ENCODE measurements around the gene RCN2. TPM values are rescaled to one million over a fixed set of nuclear protein-coding genes. Genes with fewer than 3 reads are reported as not detected.

The RCN2 gene
- total and polyA plus RNA-seq, 2 donors: 31.6 to 51.7 TPM

DNA sequence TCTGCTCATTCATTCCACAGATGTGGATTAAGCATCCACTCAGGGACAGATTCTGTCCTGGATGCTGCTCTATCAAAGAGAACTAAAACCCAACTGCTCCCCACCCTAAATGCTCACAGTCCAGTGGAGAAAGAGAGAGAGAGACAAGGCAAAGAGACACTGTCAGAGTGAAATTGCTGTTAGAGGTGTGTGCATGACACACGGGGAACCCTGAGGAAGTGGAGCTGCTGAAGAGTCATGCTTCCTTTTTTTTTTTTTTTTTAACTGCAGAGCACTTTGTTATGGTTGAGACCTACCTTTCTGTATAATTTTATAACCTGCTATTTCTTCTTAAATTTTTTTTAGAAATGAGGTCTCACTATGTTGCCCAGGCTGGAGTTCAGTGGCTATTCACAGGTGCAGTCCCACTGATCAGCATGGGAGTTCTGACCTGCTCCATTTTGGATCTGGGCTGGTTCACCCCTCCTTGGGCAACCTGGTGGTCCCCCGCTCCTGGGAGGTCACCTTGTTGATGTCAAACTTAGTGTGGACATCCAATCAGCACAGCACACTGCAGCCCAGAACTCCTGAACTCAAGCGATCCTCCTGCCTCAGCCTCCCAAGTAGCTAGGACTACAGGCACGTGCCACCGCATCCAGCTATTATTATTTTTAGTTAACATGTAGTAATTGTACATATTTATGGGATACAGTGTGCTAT, 45.2 kb downstream of the RCN2 start:
- H3K27me3 ChIP-seq (ENCODE audit: control insufficient read depth in 2 of 2, insufficient read depth in 1 of 2, low read length in 1 of 2): no peaks in the 10 kb centered on the region
- H3K4me3 ChIP-seq (ENCODE audit: low read length in 2 of 2): no peak overlapping the region
- 82% methylated on average over 5 of the region's 5 CpGs for WGBS
- H3K27ac ChIP-seq (ENCODE audit: low read depth in 1 of 2, low read length in 1 of 2): peak overlapping the region in 1 of 2 donors; percentile 2
- H3K4me1 ChIP-seq (ENCODE audit: control insufficient read depth in 2 of 2, insufficient read depth in 2 of 2, low read length in 2 of 2): peaks cover 0 to 5% of the 10 kb centered on the region in 2 donors
- no peaks in the 10 kb centered on the region for H3K36me3 ChIP-seq (ENCODE audit: control insufficient read depth in 2 of 2, insufficient read depth in 2 of 2, low read length in 1 of 2)
- H3K9me3 ChIP-seq (ENCODE audit: control insufficient read depth in 2 of 2, insufficient read depth in 1 of 2, low read length in 1 of 2): peaks cover 0 to 4% of the 10 kb centered on the region in 2 donors
- no peak for DNase-seq (ENCODE audit: low read depth in 6 of 9, low spot score in 9 of 9)

DNA sequence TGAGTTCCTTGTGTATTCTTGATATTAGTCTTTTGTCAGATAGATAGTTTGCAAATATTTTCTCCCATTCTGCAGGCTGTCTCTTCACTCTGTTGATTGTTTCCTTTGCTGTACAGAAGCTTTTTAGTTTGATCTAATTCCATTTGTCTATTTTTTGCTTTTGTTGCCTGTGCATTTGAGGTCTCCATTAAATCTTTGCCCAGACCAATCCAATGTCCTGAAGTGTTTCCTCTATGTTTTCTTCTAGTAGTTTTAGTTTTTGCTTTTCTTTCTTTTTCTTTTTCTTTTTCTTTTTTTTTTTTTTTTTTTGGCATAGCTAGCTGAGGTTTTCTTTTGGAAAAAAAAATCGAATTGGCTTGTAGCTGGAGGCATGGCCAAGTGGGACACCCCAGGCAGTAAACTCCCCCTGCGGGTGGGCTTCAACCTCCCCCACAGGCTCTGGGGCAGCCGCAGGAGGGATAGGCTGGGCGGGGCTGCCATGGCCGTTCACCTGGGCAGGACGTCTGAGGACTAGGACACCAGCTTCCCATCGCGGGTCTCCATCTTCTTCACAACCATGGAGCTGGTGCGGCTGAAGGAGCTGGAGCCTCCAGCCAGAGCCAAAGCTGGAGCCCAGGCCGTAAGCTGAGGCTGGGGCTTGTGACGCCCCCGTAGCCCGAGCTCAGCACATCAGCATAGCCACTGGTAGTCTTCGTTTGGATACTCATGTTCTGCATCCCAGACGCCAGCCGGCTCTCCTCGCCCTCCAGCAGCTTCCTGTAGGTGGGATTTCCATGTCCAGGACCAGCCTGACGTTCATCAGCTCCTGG, 47.2 kb downstream of the RCN2 start:
- Histone ChIP-seq H3K4me3 (ENCODE audit: low read length in 2 of 2) (no peak overlapping the region), H3K9me3 (ENCODE audit: control insufficient read depth in 2 of 2, insufficient read depth in 1 of 2, low read length in 1 of 2) (peaks cover 0 to 4% of the 10 kb centered on the region in 2 donors), H3K27me3 (ENCODE audit: control insufficient read depth in 2 of 2, insufficient read depth in 1 of 2, low read length in 1 of 2) (no peaks in the 10 kb centered on the region), H3K27ac (ENCODE audit: low read depth in 1 of 2, low read length in 1 of 2) (no peak overlapping the region), H3K4me1 (ENCODE audit: control insufficient read depth in 2 of 2, insufficient read depth in 2 of 2, low read length in 2 of 2) (peaks cover 0 to 5% of the 10 kb centered on the region in 2 donors), H3K36me3 (ENCODE audit: control insufficient read depth in 2 of 2, insufficient read depth in 2 of 2, low read length in 1 of 2) (no peaks in the 10 kb centered on the region)
- no peak for DNase-seq (ENCODE audit: low read depth in 6 of 9, low spot score in 9 of 9)
- 97% methylated on average over 18 of the region's 18 CpGs for WGBS

DNA sequence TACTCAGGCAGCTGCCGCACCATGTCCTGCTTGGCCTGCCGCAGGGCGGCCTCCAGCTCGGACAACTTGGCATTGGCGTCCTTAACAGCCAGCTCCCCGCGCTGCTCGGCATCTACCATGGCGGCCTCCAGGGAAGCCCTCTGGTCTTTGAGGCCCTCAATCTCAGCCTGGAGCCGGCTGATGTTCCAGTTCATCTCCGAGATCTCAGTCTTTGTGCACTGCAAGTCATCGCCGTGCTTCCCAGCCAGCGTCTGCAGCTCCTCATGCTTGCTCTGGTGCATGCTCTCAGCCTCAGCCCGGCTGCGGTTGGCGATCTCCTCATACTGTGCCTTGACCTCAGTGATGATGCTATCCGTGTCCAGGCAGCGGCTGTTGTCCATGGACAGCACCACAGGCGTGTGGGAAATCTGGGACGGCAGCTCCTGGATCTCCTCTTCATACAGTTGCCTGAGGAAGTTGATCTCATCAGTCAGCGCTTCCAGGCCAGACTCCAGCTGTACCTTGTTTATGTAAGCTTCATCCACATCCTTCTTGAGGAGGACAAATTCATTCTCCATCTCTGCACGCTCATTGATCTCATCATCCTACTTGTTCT, 47.9 kb downstream of the RCN2 start:
- no peak overlapping the region for H3K27ac ChIP-seq (ENCODE audit: low read depth in 1 of 2, low read length in 1 of 2)
- H3K36me3 ChIP-seq (ENCODE audit: control insufficient read depth in 2 of 2, insufficient read depth in 2 of 2, low read length in 1 of 2): no peaks in the 10 kb centered on the region
- DNase-seq (ENCODE audit: low read depth in 6 of 9, low spot score in 9 of 9): no peak
- H3K4me3 ChIP-seq (ENCODE audit: low read length in 2 of 2): no peak overlapping the region
- H3K27me3 ChIP-seq (ENCODE audit: control insufficient read depth in 2 of 2, insufficient read depth in 1 of 2, low read length in 1 of 2): no peaks in the 10 kb centered on the region
- H3K9me3 ChIP-seq (ENCODE audit: control insufficient read depth in 2 of 2, insufficient read depth in 1 of 2, low read length in 1 of 2): peaks cover 0 to 4% of the 10 kb centered on the region in 2 donors
- peaks cover 0 to 5% of the 10 kb centered on the region in 2 donors for H3K4me1 ChIP-seq (ENCODE audit: control insufficient read depth in 2 of 2, insufficient read depth in 2 of 2, low read length in 2 of 2)
- 99% methylated on average over 23 of the region's 23 CpGs for WGBS

DNA sequence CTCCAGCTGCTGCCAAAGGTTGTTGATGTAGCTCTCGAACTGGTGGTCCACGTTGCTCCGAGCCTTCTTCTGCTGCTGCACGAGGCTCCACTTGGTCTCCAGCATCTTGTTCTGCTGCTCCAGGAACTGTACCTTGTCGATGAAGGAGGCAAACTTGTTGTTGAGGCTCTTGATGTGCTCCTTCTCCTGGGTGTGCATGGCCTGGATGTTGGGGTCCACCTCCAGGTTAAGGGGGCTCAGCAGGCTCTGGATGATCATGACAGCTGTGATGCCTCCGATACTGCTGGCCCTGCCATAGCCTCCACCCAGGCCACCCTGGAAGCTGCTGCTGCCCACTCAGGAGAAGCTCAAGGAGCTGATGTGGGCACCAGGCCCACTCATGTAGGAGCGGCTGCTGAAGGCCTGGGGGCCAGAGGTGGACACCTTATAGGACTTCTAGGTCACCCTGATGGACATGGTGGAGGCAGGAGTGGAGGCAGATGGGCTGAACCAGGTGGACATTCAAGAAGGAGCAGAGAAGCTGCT, 48.5 kb downstream of the RCN2 start:
- Histone ChIP-seq H3K9me3 (ENCODE audit: control insufficient read depth in 2 of 2, insufficient read depth in 1 of 2, low read length in 1 of 2) (peaks cover 0 to 4% of the 10 kb centered on the region in 2 donors), H3K4me3 (ENCODE audit: low read length in 2 of 2) (no peak overlapping the region), H3K4me1 (ENCODE audit: control insufficient read depth in 2 of 2, insufficient read depth in 2 of 2, low read length in 2 of 2) (peaks cover 0 to 5% of the 10 kb centered on the region in 2 donors), H3K27me3 (ENCODE audit: control insufficient read depth in 2 of 2, insufficient read depth in 1 of 2, low read length in 1 of 2) (no peaks in the 10 kb centered on the region), H3K27ac (ENCODE audit: low read depth in 1 of 2, low read length in 1 of 2) (no peak overlapping the region), H3K36me3 (ENCODE audit: control insufficient read depth in 2 of 2, insufficient read depth in 2 of 2, low read length in 1 of 2) (no peaks in the 10 kb centered on the region)
- whole genome bisulfite sequencing: 96% methylated on average over 7 of the region's 7 CpGs
- DNase-seq (ENCODE audit: low read depth in 6 of 9, low spot score in 9 of 9): no peak

DNA sequence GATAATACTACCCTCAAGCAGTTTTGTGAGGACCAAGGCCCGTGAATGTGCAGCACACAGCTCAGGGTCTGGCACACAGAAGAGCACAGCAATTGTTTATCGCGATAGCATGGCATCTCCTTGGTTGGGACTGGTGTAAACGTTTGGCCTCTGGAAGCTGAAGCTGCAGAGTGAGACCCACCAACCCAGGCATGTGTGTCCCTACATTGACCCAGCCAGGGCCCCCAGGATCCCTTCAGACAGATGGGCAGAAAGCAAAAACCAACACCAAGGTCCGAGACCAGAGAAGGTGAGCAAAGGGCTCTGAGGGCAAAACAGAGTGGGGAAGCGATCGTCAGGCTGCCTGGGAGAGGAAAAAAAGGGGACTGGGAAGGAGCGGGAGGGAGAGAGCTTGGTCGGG, 50.8 kb downstream of the RCN2 start:
- no peaks in the 10 kb centered on the region for H3K36me3 ChIP-seq (ENCODE audit: control insufficient read depth in 2 of 2, insufficient read depth in 2 of 2, low read length in 1 of 2)
- no peak overlapping the region for H3K27ac ChIP-seq (ENCODE audit: low read depth in 1 of 2, low read length in 1 of 2)
- WGBS: 96% methylated on average over 9 of the region's 9 CpGs
- peaks cover 0 to 4% of the 10 kb centered on the region in 2 donors for H3K9me3 ChIP-seq (ENCODE audit: control insufficient read depth in 2 of 2, insufficient read depth in 1 of 2, low read length in 1 of 2)
- H3K4me3 ChIP-seq (ENCODE audit: low read length in 2 of 2): no peak overlapping the region
- H3K27me3 ChIP-seq (ENCODE audit: control insufficient read depth in 2 of 2, insufficient read depth in 1 of 2, low read length in 1 of 2): no peaks in the 10 kb centered on the region
- peaks cover 0 to 2% of the 10 kb centered on the region in 2 donors for H3K4me1 ChIP-seq (ENCODE audit: control insufficient read depth in 2 of 2, insufficient read depth in 2 of 2, low read length in 2 of 2)
- DNase-seq (ENCODE audit: low read depth in 6 of 9, low spot score in 9 of 9): no peak

DNA sequence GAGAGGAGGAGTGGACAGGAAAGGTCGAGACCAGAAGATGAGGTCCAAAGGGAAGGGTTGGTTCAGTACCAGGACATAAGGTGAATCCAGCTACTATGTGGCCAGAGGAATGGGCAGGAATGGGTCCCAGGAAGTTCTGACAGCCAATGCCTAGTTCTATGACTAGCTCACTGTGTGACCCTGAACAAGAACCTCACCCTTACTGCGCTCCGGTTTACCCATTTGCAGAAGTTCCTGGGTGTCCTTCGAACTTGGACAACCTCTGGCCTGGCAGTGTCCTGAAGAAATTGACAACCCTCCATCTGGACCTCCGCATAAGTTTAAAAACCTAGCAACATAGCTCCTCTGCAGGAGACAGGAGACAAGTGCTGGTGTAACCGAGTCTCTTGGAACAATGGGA, 51.2 kb downstream of the RCN2 start:
- DNase-seq (ENCODE audit: low read depth in 6 of 9, low spot score in 9 of 9): no peak
- H3K27me3 ChIP-seq (ENCODE audit: control insufficient read depth in 2 of 2, insufficient read depth in 1 of 2, low read length in 1 of 2): no peaks in the 10 kb centered on the region
- H3K9me3 ChIP-seq (ENCODE audit: control insufficient read depth in 2 of 2, insufficient read depth in 1 of 2, low read length in 1 of 2): peaks cover 0 to 4% of the 10 kb centered on the region in 2 donors
- no peaks in the 10 kb centered on the region for H3K36me3 ChIP-seq (ENCODE audit: control insufficient read depth in 2 of 2, insufficient read depth in 2 of 2, low read length in 1 of 2)
- 96% methylated on average over 6 of the region's 6 CpGs for WGBS
- H3K4me1 ChIP-seq (ENCODE audit: control insufficient read depth in 2 of 2, insufficient read depth in 2 of 2, low read length in 2 of 2): peaks cover 0 to 2% of the 10 kb centered on the region in 2 donors
- H3K27ac ChIP-seq (ENCODE audit: low read depth in 1 of 2, low read length in 1 of 2): no peak overlapping the region
- H3K4me3 ChIP-seq (ENCODE audit: low read length in 2 of 2): no peak overlapping the region

DNA sequence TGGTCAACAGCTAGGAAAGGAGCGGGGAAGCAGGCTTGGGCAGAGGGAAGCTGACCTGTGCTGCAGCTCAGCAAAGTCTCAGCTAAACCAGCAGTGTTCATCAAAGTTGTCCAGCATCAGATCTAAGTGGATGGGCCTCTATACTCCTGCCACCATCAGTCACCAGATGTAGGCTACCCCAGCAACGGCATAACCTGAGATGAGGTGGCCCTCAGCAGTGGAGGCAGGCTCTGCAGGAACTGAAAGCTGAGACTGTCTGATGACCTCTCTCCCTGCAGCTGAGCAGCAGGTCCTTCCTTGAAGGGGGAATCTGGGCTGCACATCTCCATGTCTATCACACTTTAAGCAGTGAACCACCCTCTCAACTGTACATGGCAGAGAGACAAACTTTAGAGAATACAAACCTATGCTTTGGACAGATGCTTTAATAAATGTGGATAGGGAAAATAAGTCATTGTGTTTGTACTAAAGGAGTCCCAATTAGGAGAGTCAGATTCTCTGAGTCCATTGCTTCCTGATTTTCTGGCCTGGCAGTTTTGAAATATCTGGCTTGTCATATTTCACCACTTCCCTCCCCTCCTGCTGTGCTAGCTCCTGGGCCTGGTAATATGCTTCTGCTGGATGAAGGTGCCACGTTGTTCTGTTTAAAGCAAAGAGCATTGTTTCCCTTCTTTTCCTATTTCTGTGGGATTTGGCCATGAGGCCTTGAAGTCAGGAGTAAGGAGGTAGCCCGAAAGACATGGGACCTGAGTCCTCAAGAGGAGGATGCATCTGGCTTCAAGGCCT, 52.2 kb downstream of the RCN2 start:
- Histone ChIP-seq H3K27me3 (ENCODE audit: control insufficient read depth in 2 of 2, insufficient read depth in 1 of 2, low read length in 1 of 2) (no peaks in the 10 kb centered on the region), H3K36me3 (ENCODE audit: control insufficient read depth in 2 of 2, insufficient read depth in 2 of 2, low read length in 1 of 2) (no peaks in the 10 kb centered on the region), H3K4me1 (ENCODE audit: control insufficient read depth in 2 of 2, insufficient read depth in 2 of 2, low read length in 2 of 2) (peaks cover 0 to 13% of the 10 kb centered on the region in 2 donors), H3K27ac (ENCODE audit: low read depth in 1 of 2, low read length in 1 of 2) (peak overlapping the region; percentile 5 to 13), H3K9me3 (ENCODE audit: control insufficient read depth in 2 of 2, insufficient read depth in 1 of 2, low read length in 1 of 2) (peaks cover 0 to 3% of the 10 kb centered on the region in 2 donors), H3K4me3 (ENCODE audit: low read length in 2 of 2) (no peak overlapping the region)
- WGBS: 80% methylated on average over 4 of the region's 4 CpGs
- DNase-seq (ENCODE audit: low read depth in 6 of 9, low spot score in 9 of 9): no peak

DNA sequence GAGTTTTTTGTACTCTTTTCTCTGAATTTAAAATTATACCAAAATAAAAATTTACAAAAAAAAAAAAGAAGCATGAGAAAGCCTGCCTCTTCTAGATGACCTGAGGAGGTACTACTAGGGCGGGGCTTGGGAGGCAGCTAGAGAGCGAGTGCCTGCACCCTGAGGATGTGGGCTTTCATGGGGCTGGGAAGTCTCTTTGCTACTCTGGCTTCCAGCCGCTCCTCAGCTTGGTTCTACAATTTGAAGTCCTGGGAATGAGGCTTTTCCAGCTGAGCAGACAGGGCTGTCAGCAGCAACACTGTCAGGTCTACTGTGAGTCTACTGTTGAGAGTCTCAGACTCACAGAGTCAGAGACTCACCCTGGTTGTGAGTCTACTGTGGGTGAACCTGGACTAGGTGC, 55.2 kb downstream of the RCN2 start:
- Histone ChIP-seq H3K4me1 (ENCODE audit: control insufficient read depth in 2 of 2, insufficient read depth in 2 of 2, low read length in 2 of 2) (peaks cover 0 to 17% of the 10 kb centered on the region in 2 donors), H3K4me3 (ENCODE audit: low read length in 2 of 2) (no peak overlapping the region), H3K9me3 (ENCODE audit: control insufficient read depth in 2 of 2, insufficient read depth in 1 of 2, low read length in 1 of 2) (no peaks in the 10 kb centered on the region), H3K36me3 (ENCODE audit: control insufficient read depth in 2 of 2, insufficient read depth in 2 of 2, low read length in 1 of 2) (no peaks in the 10 kb centered on the region), H3K27me3 (ENCODE audit: control insufficient read depth in 2 of 2, insufficient read depth in 1 of 2, low read length in 1 of 2) (no peaks in the 10 kb centered on the region), H3K27ac (ENCODE audit: low read depth in 1 of 2, low read length in 1 of 2) (no peak overlapping the region)
- DNase-seq (ENCODE audit: low read depth in 6 of 9, low spot score in 9 of 9): no peak
- 91% methylated on average over 3 of the region's 3 CpGs for WGBS
